BLaER1 treated with 17β-estradiol and CSF1 and Interleukin-3, amounts not matched to agents 10 nM and 100 nM (cell line): Measurements from ENCODE around the gene PCSK1N.

Experiments used
- H3K27ac ChIP-seq, 11 experiments: shearing (Covaris generic); formaldehyde crosslinking; 2 replicates each; pipeline ENCODE4 v1.8.1; 2022
- H3K27me3 ChIP-seq, 11 experiments: shearing (Covaris generic); formaldehyde crosslinking; 2 replicates each; pipeline ENCODE4 v1.8.1; 2022
- H3K36me3 ChIP-seq, 11 experiments: shearing (Covaris generic); formaldehyde crosslinking; 2 replicates each; pipeline ENCODE4 v1.8.1; 2022
- H3K4me1 ChIP-seq, 10 experiments: shearing (Covaris generic); formaldehyde crosslinking; 2 replicates each; pipeline ENCODE4 v1.8.1; 2022
- H3K4me2 ChIP-seq, 11 experiments: shearing (Covaris generic); formaldehyde crosslinking; 2 replicates each; pipeline ENCODE4 v1.8.1; 2022
- H3K4me3 ChIP-seq, 10 experiments: shearing (Covaris generic); formaldehyde crosslinking; 2 replicates each; pipeline ENCODE4 v1.8.1; 2022
- H3K9ac ChIP-seq, 11 experiments: shearing (Covaris generic); formaldehyde crosslinking; 2 replicates each; pipeline ENCODE4 v1.8.1; 2022
- H3K9me3 ChIP-seq, 11 experiments: shearing (Covaris generic); formaldehyde crosslinking; replicated peaks in 1 of 11; 2 replicates each; pipeline ENCODE4 v1.8.1; 2022
- H4K20me1 ChIP-seq, 11 experiments: shearing (Covaris generic); formaldehyde crosslinking; 2 replicates each; pipeline ENCODE4 v1.8.1; 2022
- Cebpa-rat ChIP-seq, 11 experiments: shearing (Covaris generic); IDR thresholded peaks; 2 replicates each; pipeline ENCODE4 v1.8.1; 2022

The PCSK1N gene

DNA sequence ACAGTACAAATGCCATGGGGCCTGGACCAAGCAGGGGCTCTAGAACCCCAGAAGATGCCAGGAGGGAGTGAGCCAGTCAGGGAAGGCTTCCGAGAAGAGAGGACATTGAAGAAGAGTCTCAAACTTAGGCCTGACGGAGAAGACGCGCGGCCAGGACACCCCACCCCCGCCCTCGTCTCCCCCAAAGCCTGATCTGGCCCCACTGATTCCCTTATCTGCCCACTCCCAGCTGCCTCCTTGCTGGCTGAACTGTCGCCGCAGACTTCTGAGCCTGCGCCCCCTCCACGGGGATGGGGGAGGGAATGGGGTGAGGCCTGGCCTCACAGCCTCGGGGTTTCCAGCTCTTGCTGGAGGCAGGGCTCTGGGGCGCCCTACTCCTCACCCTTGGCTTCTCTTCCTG lies 52.6 kb downstream of the PCSK1N start:
- H3K4me3 ChIP-seq, result no peak overlapping the region
- no peak overlapping the region for H3K27ac ChIP-seq
- TF ChIP-seq Cebpa-rat (IDR thresholded peaks at IDR 0.05), result no peak
- no peaks in the 10 kb centered on the region; a peak in 2 of 22 replicates for H4K20me1 ChIP-seq
- H3K9me3 ChIP-seq, result 0 out of 22 replicates have a peak, but pooled peaks cover 0 to 4% (median 0%) of the 10 kb centered on the region in 11 experiments
- H3K4me2 ChIP-seq, result no peak overlapping the region
- no peaks in the 10 kb centered on the region for H3K36me3 ChIP-seq
- H3K4me1 ChIP-seq, result no peaks in the 10 kb centered on the region
- no peak overlapping the region for H3K9ac ChIP-seq
- H3K27me3 ChIP-seq, result peaks cover 37 to 84% (median 63%) of the 10 kb centered on the region in 11 experiments

DNA sequence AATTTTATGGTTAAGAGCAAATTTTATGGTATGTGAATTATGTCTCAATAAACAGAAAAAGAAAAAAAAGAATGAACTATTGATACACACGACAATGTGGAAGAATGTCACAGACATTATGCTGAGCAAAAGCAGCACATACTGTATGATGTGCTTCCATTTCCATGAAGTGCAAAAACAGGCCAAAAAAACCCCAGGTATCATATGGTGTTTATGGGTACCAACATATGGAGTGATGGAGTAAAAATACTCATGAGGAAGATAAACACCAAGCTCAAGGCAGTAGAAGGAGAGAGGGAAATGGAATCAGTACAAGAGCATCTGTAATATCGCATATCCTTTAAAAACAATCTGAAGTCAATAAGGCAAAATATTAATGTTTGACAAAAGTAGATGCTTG lies 53.2 kb downstream of the PCSK1N start:
- H3K36me3 ChIP-seq, result no peaks in the 10 kb centered on the region
- H3K9ac ChIP-seq, result no peak overlapping the region
- H3K27me3 ChIP-seq, result peaks cover 38 to 84% (median 63%) of the 10 kb centered on the region in 11 experiments
- no peak overlapping the region for H3K27ac ChIP-seq
- TF ChIP-seq Cebpa-rat (IDR thresholded peaks at IDR 0.05), result no peak
- H4K20me1 ChIP-seq, result no peaks in the 10 kb centered on the region; a peak in 2 of 22 replicates
- H3K4me2 ChIP-seq, result no peak overlapping the region
- H3K4me3 ChIP-seq, result no peak overlapping the region
- no peaks in the 10 kb centered on the region for H3K4me1 ChIP-seq
- 0 out of 22 replicates have a peak, but pooled peaks cover 0 to 4% (median 0%) of the 10 kb centered on the region in 11 experiments for H3K9me3 ChIP-seq

DNA sequence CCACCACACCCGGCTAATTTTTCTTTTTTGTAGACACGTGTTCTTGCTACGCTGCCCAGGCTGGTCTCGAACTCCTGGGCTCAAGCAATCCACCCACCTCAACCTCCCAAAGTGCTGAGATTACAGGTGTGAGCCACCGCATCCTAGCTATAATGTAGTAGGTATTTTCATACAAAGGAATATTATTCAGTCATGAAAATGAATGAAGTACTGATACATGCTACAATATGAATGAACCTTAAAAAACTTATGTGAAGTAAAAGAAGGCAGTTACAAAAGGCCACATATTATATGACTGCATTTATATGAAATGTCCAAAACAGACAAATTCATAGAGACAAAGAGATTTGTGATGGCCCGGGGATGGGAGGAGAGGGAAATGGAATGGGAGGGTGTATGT lies 53.7 kb downstream of the PCSK1N start:
- Histone ChIP-seq H3K9me3 (0 out of 22 replicates have a peak, but pooled peaks cover 0 to 4% (median 0%) of the 10 kb centered on the region in 11 experiments), H4K20me1 (no peaks in the 10 kb centered on the region; a peak in 1 of 22 replicates), H3K4me3 (no peak overlapping the region), H3K4me1 (no peaks in the 10 kb centered on the region), H3K27me3 (peaks cover 38 to 84% (median 63%) of the 10 kb centered on the region in 11 experiments), H3K27ac (no peak overlapping the region), H3K9ac (no peak overlapping the region), H3K4me2 (no peak overlapping the region), H3K36me3 (no peaks in the 10 kb centered on the region)
- TF ChIP-seq Cebpa-rat (IDR thresholded peaks at IDR 0.05), result no peak
